ENCODE results near the gene SPDYE11. TPM values are rescaled to one million over a fixed set of nuclear protein-coding genes. Genes with fewer than 3 reads are reported as not detected.
"Not testable (repeated sequence)": the region's sequence is repeated elsewhere in the genome, so short reads cannot be mapped to it uniquely, and the experiment has no call there.

Gene SPDYE11
- total RNA-seq, 1 experiment from 2014 or later: not detected

GRCh38 chr7:73005693-73006447 is 51.8 kb downstream of the SPDYE11 start:
- CTCF ChIA-PET; H2AFZ ChIP-seq (ENCODE audit: low read depth, low read length, poor library complexity, severe bottlenecking); H3K9me3 ChIP-seq (ENCODE audit: control insufficient read depth in 1 of 2, insufficient read depth in 1 of 2, low read depth in 1 of 2, low read length in 2 of 2); intact Hi-C loops (cut with micrococcal nuclease); H3K79me2 ChIP-seq (ENCODE audit: insufficient read depth, low read length); H3K27me3 ChIP-seq (ENCODE audit: insufficient read depth, low read length); H3K4me1 ChIP-seq (ENCODE audit: control insufficient read depth in 1 of 2, insufficient read depth in 2 of 2, low read length in 2 of 2); DNase-seq (ENCODE audit: low read depth, low spot score); H3K9me2 ChIP-seq (ENCODE audit: insufficient read depth); BruUV-seq (replicated peaks); H3K36me3 ChIP-seq (ENCODE audit: control insufficient read depth in 1 of 2, insufficient read depth in 2 of 2, low read length in 2 of 2); POLR2A ChIA-PET; H4K20me1 ChIP-seq (ENCODE audit: insufficient read depth); RAD21 ChIA-PET (ENCODE audit: low non-redundant PET in 1 of 2, low total read pairs in 2 of 2, uncharacterized antibody in 2 of 2, unreplicated experiment in 2 of 2): not testable (repeated sequence)
- Histone ChIP-seq H3K4me3 (replicated peaks in 1 of 2; ENCODE audit: low read depth in 1 of 2, low read length in 2 of 2) (peak overlapping the region; percentile 54 to 59), H3K9ac (ENCODE audit: low read length) (peak overlapping the region; percentile 72), H3K4me2 (ENCODE audit: low read length) (peak overlapping the region; percentile 44), H3K27ac (ENCODE audit: low read depth, low read length) (peak overlapping the region; percentile 86)
- peak; percentile 41 for TF ChIP-seq SP1 (IDR thresholded peaks at IDR 0.05; ENCODE audit: low read depth)
- TF ChIP-seq POLR2AphosphoS5 (IDR thresholded peaks at IDR 0.05; ENCODE audit: low read depth, low read length): peak; percentile 83
- TF ChIP-seq POLR2A (IDR thresholded peaks at IDR 0.05; ENCODE audit: borderline replicate concordance, extremely low read depth, insufficient read depth, insufficient read length): peak; percentile 56
- TF ChIP-seq SIN3A (IDR thresholded peaks at IDR 0.05; ENCODE audit: low read depth): peak; percentile 64
- 0 out of 2 replicates have a peak, but pooled peaks have one; percentile 11 for TF ChIP-seq MAX (IDR thresholded peaks at IDR 0.05)
- peak; percentile 86 for ATAC-seq

GRCh38 chr7:73005356-73005692 is 52.4 kb downstream of the SPDYE11 start:
- H3K9me2 ChIP-seq (ENCODE audit: insufficient read depth); POLR2A ChIA-PET; intact Hi-C loops (cut with micrococcal nuclease); H3K4me1 ChIP-seq (ENCODE audit: control insufficient read depth in 1 of 2, insufficient read depth in 2 of 2, low read length in 2 of 2); H3K79me2 ChIP-seq (ENCODE audit: insufficient read depth, low read length); H3K9me3 ChIP-seq (ENCODE audit: control insufficient read depth in 1 of 2, insufficient read depth in 1 of 2, low read depth in 1 of 2, low read length in 2 of 2); H3K36me3 ChIP-seq (ENCODE audit: control insufficient read depth in 1 of 2, insufficient read depth in 2 of 2, low read length in 2 of 2); H4K20me1 ChIP-seq (ENCODE audit: insufficient read depth); CTCF ChIA-PET; H3K27me3 ChIP-seq (ENCODE audit: insufficient read depth, low read length); DNase-seq (ENCODE audit: low read depth, low spot score); H2AFZ ChIP-seq (ENCODE audit: low read depth, low read length, poor library complexity, severe bottlenecking); RAD21 ChIA-PET (ENCODE audit: low non-redundant PET in 1 of 2, low total read pairs in 2 of 2, uncharacterized antibody in 2 of 2, unreplicated experiment in 2 of 2): not testable (repeated sequence)
- peak; percentile 90 for ATAC-seq
- H3K4me2 ChIP-seq (ENCODE audit: low read length): peak overlapping the region; percentile 40
- BruUV-seq (replicated peaks): TSS peak; percentile 88
- H3K27ac ChIP-seq (ENCODE audit: low read depth, low read length): peak overlapping the region; percentile 86
- peak overlapping the region; percentile 72 for H3K9ac ChIP-seq (ENCODE audit: low read length)
- peak overlapping the region; percentile 54 to 59 for H3K4me3 ChIP-seq (replicated peaks in 1 of 2; ENCODE audit: low read depth in 1 of 2, low read length in 2 of 2)

GRCh38 chr7:72997887-72998468 is 59.7 kb downstream of the SPDYE11 start:
- DNase-seq (ENCODE audit: low read depth, low spot score); H3K4me3 ChIP-seq (replicated peaks in 1 of 2; ENCODE audit: low read depth in 1 of 2, low read length in 2 of 2); intact Hi-C loops (cut with micrococcal nuclease); H3K9ac ChIP-seq (ENCODE audit: low read length); H3K36me3 ChIP-seq (ENCODE audit: control insufficient read depth in 1 of 2, insufficient read depth in 2 of 2, low read length in 2 of 2); CTCF ChIA-PET; H3K27ac ChIP-seq (ENCODE audit: low read depth, low read length); H3K9me2 ChIP-seq (ENCODE audit: insufficient read depth); RAD21 ChIA-PET (ENCODE audit: low non-redundant PET in 1 of 2, low total read pairs in 2 of 2, uncharacterized antibody in 2 of 2, unreplicated experiment in 2 of 2); H3K4me1 ChIP-seq (ENCODE audit: control insufficient read depth in 1 of 2, insufficient read depth in 2 of 2, low read length in 2 of 2); H2AFZ ChIP-seq (ENCODE audit: low read depth, low read length, poor library complexity, severe bottlenecking); H3K4me2 ChIP-seq (ENCODE audit: low read length); H3K27me3 ChIP-seq (ENCODE audit: insufficient read depth, low read length); POLR2A ChIA-PET; H4K20me1 ChIP-seq (ENCODE audit: insufficient read depth); H3K79me2 ChIP-seq (ENCODE audit: insufficient read depth, low read length); H3K9me3 ChIP-seq (ENCODE audit: control insufficient read depth in 1 of 2, insufficient read depth in 1 of 2, low read depth in 1 of 2, low read length in 2 of 2): not testable (repeated sequence)
- peak; percentile 32; the same call in 1 of the 2 replicates for ATAC-seq
- TSS peak; percentile 12 for BruUV-seq (replicated peaks)

All from HCT116 (cell line).